ENCODE results near the gene PARP12. TPM values are rescaled to one million over a fixed set of nuclear protein-coding genes. Genes with fewer than 3 reads are reported as not detected.

Gene PARP12
- total and polyA plus RNA-seq, 10 of the 15 experiments (the other 5 are each of a cell fraction or from before 2014, with no cell fraction given): 0.98 to 51.8 (median 18.0) TPM

- ChIA-PET CTCF (no interaction called here), SMC1A (ENCODE audit: uncharacterized antibody, unreplicated experiment) (no interaction called here), POLR2A (no interaction called here), RAD21 (ENCODE audit: unreplicated experiment) (no interaction called here)
- FAIRE-seq (peak; percentile 31), DNase-seq (ENCODE audit: low read depth, low spot score) (peak; percentile 17), ATAC-seq (peak; percentile 90)
- no TSS peak for BruUV-seq (replicated peaks)
- Histone ChIP-seq H3K9ac (ENCODE audit: control insufficient read depth, insufficient read depth, low read length) (no peak overlapping the region), H3K9me3 (replicated peaks; ENCODE audit: control insufficient read depth, insufficient read depth, low read length) (no peaks in the 10 kb centered on the region), H2AFZ (ENCODE audit: control insufficient read depth, low read depth, low read length) (no peak overlapping the region), H3K36me3 (ENCODE audit: control insufficient read depth in 2 of 2, insufficient read depth in 2 of 2, low read length in 1 of 2) (peaks cover 3 to 10% of the 10 kb centered on the region in 2 experiments; a peak in 3 of 4 replicates), H3K4me1 (ENCODE audit: control insufficient read depth, insufficient read depth, low read length) (peaks cover 4% of the 10 kb centered on the region), H4K20me1 (ENCODE audit: control insufficient read depth, insufficient read depth) (peaks cover 3% of the 10 kb centered on the region; the same call in 1 of the 2 replicates), H3K27ac (ENCODE audit: control insufficient read depth, insufficient read depth) (no peak overlapping the region), H3K4me2 (ENCODE audit: control insufficient read depth, insufficient read depth) (no peak overlapping the region), H3K27me3 (replicated peaks in 1 of 2; ENCODE audit: control insufficient read depth in 2 of 2, insufficient read depth in 2 of 2, low read length in 1 of 2) (no peaks in the 10 kb centered on the region), H3K79me2 (ENCODE audit: control insufficient read depth, insufficient read depth, low read length) (no peaks in the 10 kb centered on the region), H3K4me3 (no peak overlapping the region)
- TF ChIP-seq NR2F1 (conservative IDR thresholded peaks at IDR 0.05) (no peak), REST (IDR thresholded peaks at IDR 0.05; ENCODE audit: low read depth, low read length) (peak; percentile 61; the same call in 1 of the 2 replicates), CBFB (IDR thresholded peaks at IDR 0.05; ENCODE audit: low read depth) (peak; percentile 37; the same call in 1 of the 2 replicates), RUNX3 (IDR thresholded peaks at IDR 0.05; ENCODE audit: low read length) (peak; percentile 73)
- intact Hi-C loops (cut with micrococcal nuclease; ENCODE audit: unreplicated experiment) (no loop called here), in situ Hi-C loops (cut with MboI) (no loop called here)
- 54% methylated on average over 11 of the region's 11 CpGs for WGBS (ENCODE audit: insufficient coverage, insufficient replicate concordance, low lambda C conversion rate, missing lambda C conversion rate)
These were observed 26.4 kb downstream of the PARP12 start for GRCh38 chr7:140036224-140036962.
